Subcutaneous adipose tissue (tissue), 4 donors: ENCODE results near the gene USP37. TPM values are rescaled to one million over a fixed set of nuclear protein-coding genes. Genes with fewer than 3 reads are reported as not detected.

Source experiments
- CTCF ChIP-seq: fragments of 450-650 bp; IDR thresholded peaks from one replicate; pipeline ENCODE4 v1.5.1; 2016; ENCODE audit warnings: low read depth, mild to moderate bottlenecking, control low read depth, antibody characterized with exemption, moderate library complexity
- total RNA-seq, 4 donors: library from RNA; depleted of rRNA; stranded (reverse); fragments of >200 nt; gene quantifications; one replicate each; pipeline ENCODE4 v1.1.0, GENCODE V29; 2016

The USP37 gene
- total RNA-seq, 4 donors from 2014 or later, result 11.2 to 13.4 (median 11.7) TPM

- TF ChIP-seq CTCF, result no peak
These were observed 13.9 kb upstream of the USP37 start for GRCh38 chr2:218582076-218582475.

- TF ChIP-seq CTCF, result no peak
These were observed 10.2 kb upstream of the USP37 start for GRCh38 chr2:218578272-218578877.

GRCh38 chr2:218577482-218578220 lies 9.5 kb upstream of the USP37 start:
- TF ChIP-seq CTCF, result no peak

GRCh38 chr2:218576854-218577253 lies 8.7 kb upstream of the USP37 start:
- TF ChIP-seq CTCF, result no peak

GRCh38 chr2:218570850-218571249 lies 2.7 kb upstream of the USP37 start:
- TF ChIP-seq CTCF, result no peak

GRCh38 chr2:218569661-218570500 lies 1.7 kb upstream of the USP37 start:
- TF ChIP-seq CTCF, result no peak

GRCh38 chr2:218569038-218569431 lies 884 bp upstream of the USP37 start:
- no peak for TF ChIP-seq CTCF
